Activated CD8-positive, alpha-beta memory T cell treated with anti-CD3 and anti-CD28 coated beads, Interleukin-2, amount 50 U/mL, for 48 hours (primary cell): ENCODE data around the gene CCKAR.
"Not testable (repeated sequence)": the region's sequence is repeated elsewhere in the genome, so short reads cannot be mapped to it uniquely, and the experiment has no call there.

Source experiments
- DNase-seq: peaks from one replicate; pipeline ENCODE4 v3.0.0-alpha.2; 2020

The CCKAR gene, protein sequence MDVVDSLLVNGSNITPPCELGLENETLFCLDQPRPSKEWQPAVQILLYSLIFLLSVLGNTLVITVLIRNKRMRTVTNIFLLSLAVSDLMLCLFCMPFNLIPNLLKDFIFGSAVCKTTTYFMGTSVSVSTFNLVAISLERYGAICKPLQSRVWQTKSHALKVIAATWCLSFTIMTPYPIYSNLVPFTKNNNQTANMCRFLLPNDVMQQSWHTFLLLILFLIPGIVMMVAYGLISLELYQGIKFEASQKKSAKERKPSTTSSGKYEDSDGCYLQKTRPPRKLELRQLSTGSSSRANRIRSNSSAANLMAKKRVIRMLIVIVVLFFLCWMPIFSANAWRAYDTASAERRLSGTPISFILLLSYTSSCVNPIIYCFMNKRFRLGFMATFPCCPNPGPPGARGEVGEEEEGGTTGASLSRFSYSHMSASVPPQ

DNA sequence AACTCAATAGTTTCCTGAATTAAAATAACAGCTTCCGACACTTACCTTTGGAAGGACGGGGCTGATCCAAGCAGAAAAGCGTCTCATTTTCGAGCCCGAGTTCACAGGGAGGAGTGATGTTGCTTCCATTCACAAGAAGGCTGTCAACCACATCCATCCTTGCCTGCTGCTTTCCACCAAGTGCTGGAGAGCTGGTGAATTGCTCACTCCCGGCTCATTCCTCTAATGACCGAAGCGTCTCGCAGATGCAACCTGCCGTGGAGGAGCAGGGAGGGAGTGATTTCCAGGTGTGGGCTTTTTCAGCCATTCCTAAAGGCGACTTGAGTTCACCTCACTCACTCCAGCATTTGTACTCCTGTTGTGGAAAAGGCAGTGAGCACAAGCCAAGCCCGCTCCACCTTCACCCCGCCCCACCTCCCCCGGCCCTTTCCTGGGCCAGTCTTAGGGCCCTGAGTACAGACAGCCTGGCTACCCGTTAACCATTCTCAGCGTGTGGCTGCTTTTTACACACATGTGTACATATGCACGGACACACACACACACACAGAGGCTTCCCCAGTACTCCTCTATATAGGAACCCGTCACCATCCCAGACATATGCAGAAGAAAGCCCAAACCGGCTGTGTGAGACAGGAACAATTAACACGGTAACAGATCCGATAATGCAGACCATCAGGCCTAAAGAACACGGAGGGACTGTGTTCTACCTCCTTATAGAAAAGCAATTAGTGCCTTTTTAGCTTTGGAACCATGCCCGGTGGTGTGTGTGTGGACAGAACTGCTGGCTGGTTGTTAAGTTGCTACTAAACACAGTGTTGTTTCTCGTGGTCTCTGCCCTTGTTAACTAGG lies at the start of gene CCKAR:
Gene CCKAR (minus strand): TSS at position 374 of the 849 bp plus-strand sequence. CDS start 217 bp downstream, at position 157.
- no peak for DNase-seq

DNA sequence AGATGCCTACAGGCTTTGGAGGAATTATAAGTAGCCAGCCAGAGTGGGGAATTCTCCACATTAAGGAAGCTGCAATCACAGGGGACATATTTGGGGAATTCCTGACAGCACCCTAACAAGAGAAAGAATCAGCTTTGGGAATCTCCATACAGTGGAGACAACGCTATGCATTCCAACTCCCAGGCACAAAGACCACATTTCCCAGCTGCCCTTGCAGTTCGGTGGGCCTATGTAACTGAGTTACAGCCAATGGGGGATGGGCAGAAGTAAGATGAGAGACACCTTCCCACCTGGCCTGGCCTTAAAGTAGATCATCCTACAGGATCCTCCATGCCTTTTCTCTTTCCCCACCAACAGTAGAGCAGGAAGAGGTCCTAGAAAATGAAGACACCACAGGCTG lies 43.4 kb upstream of the CCKAR start:
- no peak for DNase-seq

DNA sequence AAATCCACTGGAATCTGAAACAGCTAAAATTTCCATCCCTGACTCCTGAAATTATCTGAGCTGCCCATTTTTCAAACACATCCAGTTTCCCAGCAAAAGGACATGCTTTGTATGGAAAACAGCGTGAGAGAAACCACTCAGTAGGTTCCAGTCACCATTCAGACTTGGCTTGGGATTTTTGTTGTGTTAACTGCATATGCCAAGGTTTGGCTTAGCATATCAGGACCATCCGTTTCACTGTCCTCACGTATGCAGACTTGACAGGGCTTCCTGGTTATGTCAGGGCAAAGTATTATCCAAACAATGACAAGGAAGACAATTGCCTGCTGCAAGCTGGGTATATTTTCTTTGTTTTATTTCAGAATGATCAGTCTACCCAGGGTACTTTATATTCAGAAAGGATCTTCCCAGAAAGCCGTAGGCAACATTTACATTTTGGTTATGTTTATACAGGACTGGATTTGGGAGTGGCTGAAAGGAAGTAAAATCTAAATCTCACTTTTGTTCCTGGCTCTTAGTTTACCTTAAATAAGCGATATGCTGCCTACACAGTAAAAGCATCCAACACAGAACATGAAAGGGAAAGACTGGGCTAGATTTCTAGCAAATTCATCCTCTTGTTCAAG lies 41.3 kb upstream of the CCKAR start:
- DNase-seq, result no peak

DNA sequence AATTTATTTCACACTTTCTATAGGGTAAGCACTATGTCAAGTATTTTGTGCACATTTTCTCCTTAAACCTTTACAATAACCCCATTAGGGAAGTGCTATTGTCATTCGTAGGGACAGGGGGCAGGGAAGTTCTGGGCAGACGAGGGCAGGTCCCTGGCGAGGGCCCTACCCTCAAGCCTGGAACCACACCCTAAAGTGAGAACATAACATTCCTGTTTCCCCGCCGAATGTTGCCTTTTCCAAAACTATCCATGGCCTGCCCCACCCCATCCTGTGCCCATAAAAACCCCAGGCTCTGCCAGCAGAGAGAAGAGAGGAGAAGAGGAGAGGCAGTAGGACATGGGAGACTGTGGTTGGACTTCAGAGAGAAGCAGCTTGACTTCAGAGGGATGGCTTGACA lies 39.8 kb upstream of the CCKAR start:
- DNase-seq, result no peak

DNA sequence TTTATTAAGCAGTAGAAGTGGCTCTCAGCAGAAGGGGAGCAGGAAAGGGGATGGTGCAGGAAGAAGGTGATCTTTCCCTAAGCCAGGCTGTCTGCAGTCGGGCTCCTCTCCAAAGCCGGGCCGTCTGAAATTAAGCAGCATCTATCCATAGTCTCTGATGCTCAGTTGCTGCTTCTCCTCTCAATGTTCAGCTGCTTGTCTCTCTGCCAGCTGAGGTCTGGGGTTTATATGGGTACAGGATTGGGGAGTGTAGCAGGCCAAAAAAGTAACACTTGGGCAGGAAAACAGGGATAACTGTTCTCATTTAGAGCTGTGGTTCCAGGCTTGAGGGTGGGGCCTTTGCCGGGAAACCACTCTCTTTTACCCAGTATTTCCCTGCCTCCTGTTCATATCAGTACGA lies 39.2 kb upstream of the CCKAR start:
- no peak for DNase-seq

DNA sequence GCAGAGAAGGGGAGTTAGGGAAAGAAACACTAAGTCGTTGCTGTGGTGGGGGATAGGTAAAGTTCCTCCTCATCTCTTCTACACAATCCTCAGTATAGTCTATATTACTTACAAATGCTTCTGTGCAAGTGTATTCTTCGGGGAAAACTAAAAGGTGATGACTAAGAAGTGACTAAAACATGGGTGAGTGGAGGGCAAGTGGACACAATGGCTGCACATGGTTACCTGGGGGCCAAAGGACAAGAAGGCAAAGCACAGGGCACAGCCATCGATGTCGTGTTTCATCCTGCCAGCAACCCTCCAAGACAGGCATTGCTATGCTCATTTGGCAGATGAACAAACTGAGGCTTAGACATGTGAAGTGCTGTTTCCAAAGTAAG lies 35.5 kb upstream of the CCKAR start:
- no peak for DNase-seq

DNA sequence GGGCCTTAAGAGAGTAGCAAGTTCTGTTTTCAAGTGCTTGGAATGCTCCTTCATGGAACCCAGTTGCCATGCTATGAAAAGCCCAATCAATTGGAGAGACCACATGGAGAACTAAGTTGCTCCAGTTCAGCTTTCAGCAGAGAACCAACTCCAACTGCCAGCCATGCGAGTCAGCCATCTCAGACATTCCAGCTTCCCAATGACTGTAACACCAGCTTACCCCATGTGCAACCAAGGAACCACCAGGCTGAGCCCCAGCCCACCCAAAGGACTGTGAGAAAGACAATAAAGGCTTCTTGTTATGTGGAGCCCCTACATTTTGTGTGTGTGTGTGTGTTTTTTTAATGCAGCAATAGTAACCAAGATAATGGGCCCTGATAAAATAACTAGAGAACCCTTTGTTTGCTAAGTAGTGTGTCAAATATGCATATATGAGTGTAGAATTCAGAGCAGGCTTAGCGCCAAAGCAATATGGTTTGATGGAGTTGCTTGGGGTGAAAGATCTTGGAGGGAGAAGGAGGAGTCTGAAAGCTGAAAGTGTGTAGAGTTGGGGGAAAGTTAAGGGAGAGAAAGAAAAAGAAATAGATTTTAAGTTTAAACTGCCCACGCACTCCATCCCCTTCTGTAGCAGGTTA lies 35.0 kb upstream of the CCKAR start:
- DNase-seq, result no peak

DNA sequence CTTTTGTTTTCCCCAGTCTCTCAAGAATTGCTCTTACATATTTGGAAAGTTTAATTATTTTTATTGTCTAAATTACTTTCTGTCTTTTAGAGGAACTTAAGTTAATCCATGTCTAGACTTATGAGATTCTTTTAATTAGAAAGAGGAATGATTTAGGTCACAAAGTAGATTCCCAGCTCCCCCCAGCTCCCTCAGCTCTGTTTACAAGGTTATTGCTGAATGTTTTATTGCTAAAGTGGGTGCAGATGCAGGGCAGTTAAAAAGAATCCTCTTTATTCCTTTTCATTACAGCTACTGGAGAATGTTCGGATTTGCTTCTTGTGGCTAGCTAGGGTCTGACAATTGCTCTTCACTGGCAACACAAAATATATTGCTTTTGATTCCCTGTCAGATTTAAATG lies 33.7 kb upstream of the CCKAR start:
- DNase-seq, result no peak

DNA sequence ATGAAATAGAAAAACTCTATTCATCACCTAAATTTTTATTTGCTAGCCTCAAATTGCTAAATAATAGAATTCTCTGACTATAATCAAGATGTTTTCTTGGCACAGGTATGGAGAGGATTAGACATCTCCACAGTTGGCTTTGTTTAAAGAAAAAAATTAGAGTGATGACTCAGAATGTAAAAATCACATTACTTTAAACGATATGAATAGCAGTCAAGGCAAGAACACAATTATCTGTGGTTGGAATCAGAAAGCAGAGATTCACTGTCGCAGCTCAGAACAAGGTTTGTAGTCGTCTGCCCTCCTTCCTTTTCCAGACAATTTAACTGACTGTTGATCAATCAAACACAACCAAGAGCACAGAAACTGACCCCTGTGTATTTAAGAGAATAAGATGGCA lies 32.2 kb upstream of the CCKAR start:
- DNase-seq, result no peak

DNA sequence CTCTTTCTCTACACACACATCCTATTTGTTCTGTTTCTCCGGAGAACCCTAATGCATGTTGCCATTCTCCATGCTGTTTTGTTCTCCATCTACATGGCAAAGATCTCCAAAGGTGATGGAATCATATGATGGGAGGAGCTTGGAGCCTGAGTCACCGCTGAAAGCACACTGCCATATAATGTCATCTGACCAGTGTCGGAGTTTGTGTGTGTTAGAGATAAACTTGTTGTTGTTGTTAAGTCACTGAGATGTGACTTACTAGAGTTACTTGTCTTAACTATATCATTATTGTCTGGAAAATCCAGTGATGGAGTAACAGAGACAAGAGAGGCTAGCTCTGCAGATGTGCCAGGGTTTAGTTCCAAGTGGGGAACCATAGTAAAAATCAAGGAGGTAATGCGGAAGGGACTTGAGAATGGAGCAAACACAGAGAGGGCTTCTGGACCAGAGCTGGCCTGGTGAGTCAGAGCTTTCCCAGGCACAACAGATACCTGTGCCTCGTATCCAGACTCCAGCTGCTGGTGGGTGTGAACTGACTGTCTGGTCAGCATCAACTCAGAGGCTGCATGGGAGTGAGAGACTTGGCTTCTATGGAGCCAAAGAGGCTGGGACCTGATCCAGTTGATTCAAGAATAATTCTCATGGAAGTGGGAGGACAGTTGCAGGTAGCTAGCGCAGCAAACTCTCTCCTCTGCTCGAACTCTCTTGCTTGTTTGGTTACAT lies 30.6 kb upstream of the CCKAR start:
- DNase-seq, result no peak

DNA sequence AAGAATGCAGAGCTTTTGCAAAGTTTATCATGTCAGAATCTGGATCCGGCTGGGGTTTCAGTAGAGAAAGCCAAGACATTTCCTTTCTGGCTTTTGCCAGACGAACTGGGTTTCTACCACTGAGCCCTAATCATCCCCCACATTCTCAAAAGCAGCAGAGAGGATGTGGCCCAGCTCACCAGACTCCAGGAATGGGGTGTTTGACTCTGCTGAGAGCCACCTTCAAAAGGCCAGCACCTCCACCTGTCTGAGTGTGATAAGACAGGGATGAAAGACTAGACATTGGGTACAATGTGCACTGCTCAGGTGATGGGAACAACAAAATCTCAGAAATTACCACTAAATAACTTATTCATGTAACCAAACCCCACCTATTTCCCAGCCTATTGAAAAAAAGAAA lies 25.7 kb upstream of the CCKAR start:
- no peak for DNase-seq

DNA sequence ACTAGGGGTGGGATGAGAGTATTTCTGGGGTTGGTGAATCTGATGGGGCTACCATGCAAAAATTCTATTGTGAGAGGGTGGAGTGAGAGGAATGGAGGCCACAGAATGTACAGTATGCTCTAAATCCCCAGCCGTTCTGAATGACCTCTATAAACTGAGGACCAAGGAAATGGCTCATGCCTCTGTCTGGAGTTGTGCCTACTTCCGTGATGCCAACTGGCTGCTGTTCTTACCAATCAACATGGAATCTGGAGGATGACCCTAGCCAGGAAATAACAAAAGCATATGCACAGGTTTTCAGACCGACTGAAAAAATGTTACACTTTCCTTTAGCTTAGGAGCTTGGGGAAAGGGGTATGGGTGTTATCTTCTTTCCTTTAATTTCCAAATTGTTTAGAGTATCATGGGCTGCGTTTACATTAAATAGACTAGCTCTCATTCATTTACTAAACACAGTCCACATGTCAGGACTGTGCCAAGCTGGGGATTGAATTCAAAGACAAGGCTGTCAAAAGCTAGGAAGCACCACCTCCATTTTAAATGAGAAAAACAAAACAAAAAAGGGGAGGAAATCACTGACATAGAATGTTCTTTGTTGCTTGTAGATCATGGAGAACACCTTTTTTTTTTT lies 20.2 kb upstream of the CCKAR start:
- no peak for DNase-seq

DNA sequence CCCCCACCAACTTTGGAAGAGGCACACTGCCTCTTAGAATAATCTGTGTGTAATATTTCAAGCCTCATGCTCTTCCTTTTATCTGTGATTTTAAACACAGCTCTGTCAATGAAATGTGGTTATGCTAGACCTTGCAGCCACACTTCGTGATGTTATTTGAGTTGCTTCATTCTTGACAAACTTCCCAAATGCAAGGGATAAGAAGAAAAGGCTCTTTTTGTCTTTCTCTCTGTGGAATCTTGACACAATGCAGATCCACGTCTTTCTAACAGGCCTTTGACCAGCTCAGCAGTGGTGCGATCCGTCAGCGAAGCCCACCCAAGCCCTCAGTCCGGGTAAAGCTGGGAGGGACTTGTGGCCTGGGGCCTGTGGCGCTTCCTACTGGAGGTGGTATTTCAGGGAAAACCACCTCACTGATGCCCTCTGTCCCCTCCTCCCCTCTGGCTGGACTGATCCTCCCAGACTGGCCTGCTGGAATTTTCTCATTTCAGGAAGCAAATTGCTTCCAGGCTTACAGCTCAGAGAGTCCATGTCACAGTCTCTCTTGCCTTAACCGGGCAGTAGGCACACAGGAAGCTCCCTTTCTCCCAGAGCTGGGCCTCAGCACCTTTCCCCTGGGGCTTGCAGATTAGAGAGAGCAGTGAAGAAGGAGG lies 19.5 kb upstream of the CCKAR start:
- DNase-seq, result no peak

DNA sequence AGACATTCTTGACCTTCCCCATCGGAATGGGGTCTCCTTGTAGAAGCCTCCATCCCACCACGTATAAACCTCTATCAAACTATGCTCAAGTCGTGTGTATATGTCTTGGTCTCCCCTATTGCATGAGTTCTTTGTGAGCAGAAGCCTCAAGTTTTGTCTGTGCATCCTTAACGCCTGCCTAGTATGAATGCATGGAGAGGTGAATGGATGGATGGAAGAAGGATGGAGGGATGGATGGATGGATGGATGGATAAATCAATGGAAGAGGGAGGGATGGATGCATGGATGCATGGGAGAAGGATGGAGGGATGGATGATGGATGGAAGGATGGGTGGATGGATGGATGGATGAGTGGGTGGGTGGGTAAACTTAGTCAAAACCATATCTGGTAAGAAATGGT lies 17.0 kb upstream of the CCKAR start:
- DNase-seq, result no peak

DNA sequence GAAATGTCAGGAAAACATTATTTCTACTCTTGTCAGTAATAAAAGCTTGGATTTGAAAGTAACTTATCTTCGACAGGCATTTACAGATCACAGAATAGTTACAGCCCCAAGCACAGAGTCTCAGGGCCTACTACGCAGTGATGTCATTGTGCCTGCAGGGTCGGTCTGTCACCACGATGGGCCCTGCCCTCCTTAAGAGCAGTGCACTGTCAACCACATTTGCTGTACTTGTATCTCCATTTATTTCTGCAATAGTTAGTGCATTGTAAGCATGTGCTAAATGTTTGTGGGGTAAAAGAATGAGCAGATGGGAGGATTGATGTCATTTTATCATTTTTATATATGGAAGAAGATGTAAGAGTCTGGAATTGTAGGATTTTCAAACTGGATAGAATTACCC lies 13.6 kb upstream of the CCKAR start:
- DNase-seq, result no peak

DNA sequence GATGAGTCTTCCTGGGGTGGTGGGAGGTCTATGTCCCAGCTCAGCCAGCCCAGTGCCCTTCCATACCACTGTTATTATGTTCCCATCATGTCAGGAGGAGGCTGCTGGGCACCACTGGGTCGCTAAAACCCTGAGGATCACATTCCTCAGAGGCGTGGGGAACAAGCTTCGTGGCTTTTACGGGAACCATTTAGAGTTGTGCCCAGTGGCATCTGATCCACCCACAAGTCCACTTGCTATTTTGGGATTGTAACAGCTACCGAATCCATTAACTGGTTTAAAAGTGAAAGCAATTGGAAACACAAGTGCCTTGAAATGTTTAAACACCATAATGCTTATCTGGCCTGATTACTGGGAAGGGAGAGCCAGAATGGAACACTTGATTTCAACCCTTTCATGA lies 13.1 kb upstream of the CCKAR start:
- no peak for DNase-seq

DNA sequence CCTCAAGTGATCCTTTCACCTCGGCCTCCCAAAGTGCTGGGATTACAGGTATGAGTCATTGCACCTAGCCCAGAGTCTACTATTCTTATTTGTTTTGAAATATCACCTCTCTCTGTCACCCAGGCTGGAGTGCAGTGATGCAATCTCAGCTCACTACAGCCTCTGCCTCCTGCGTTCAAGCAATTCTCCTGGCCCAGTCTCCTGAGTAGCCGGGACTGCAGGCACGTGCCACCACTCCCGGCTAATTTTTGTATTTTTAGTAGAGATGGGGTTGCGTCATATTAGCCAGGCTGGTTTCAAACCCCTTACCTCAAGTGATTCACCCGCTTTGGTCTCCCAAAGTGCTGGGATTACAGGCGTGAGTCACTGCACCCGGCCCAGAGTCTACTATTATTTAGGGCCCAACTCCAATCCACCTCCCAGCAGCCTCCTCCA lies 10.3 kb upstream of the CCKAR start:
- DNase-seq, result not testable (repeated sequence)

DNA sequence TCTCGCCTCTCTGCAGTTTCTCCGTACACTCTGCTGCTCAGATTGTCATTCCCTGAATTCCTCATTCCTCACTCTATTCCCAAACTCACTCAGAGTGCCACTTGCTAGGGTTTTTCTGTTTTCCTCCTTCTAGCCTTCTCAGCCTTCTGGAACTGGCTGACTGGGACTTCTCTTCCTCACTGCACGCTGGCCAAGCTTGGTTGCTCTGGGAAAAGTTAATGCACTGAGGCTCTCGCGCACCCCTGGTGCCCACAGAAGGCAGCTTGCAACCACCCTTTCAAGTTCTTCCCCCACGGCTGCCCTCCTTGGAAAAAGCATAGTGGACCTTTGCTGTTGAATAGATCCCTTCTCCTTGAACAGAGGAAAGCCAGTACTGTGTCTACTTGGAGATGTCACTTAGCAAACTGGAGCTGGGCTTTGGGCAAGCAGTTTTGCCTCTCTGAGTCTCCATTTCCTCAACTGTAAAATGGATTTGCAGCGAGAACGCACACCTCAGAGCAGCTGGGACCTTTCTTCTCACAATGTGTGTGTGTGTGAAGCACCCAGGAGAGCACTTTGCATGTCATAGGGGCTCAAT lies 6.0 kb upstream of the CCKAR start:
- DNase-seq, result no peak

DNA sequence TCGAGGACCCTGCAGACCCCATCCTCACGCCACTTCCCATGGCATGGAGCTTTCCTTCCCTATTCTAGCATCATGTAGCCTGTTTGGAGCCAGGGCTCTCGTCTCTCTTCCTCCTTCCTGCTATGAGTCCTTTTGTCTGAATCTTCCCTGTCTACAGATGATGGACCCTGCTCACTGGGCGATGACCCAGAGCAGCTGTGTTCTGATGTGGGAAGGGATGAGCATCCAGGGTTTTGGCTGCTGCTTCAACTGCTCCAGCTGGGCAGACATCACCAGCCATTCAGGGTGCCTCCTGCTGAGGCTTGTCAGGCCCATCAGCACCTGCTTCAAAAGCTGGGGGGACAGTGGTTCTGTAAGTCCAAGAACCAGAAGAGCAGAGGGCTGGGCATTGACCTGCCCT lies 3.2 kb upstream of the CCKAR start:
- no peak for DNase-seq

DNA sequence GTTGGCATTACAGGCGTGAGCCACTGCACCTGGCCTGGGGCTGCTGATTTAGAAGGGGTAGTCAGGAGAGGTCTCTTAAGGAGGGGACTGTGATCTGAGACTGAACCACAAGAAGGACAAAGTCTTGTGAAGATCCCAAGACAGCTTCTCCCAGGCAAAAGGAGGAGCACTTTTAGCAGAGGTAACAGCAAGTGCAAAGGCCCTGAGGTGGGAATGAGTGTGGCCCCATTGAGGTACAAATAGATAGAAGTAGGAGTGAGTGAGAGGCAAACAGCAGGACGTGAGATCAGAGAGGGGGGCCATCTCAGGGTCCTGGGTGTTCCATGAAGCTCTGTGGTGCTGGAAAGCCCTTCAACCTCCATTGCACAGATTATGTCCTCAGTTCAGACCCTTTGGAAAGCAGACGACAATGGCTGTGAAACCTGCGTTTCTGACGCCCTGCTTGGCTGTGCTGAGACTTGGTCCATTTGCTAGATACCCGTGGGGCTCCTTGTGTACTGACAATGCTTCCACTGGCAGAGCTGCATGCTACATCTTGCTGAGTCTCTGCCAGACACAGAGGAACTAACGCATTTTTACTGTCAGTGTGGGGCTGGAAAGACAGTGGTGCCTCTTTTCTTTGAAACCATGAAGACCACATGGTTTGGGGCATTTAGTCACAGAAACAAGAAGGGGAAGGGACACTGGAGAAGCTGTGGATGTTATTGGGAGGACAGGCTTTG lies 1.3 kb upstream of the CCKAR start:
- DNase-seq, result no peak

DNA sequence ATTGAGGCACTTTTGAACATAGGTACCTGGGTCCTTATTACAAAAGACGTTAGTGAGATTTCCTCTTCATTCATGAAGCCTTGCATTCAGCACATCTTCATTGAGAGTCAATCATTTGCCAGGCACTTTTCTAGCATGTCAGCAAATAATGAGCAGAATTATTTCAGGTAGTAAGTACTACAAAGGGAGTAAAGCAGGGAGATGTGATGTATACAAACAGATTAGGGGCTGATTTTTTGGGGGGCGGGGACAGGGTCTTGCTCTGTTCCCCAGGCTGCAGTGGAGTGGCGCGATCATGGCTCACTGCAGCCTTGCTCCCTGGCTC lies 638 bp upstream of the CCKAR start:
- no peak for DNase-seq
